ENCODE measurements around the gene ANO5. TPM values are rescaled to one million over a fixed set of nuclear protein-coding genes. Genes with fewer than 3 reads are reported as not detected.

ANO5 gene
- total RNA-seq, 1 experiment from 2014 or later, result not detected

GRCh38 chr11:22203281-22203680 lies 10.4 kb downstream of the ANO5 start:
- Histone ChIP-seq H4K20me1 (ENCODE audit: low read length) (no peaks in the 10 kb centered on the region), H3K36me3 (ENCODE audit: low read depth, low read length) (no peaks in the 10 kb centered on the region), H3K4me1 (ENCODE audit: insufficient read depth, low read length) (no peaks in the 10 kb centered on the region), H3K9ac (ENCODE audit: low read length) (no peak overlapping the region), H3K4me2 (ENCODE audit: low read length) (no peak overlapping the region), H3K27me3 (ENCODE audit: low read length) (no peaks in the 10 kb centered on the region), H3K79me2 (ENCODE audit: low read length) (no peaks in the 10 kb centered on the region), H2AFZ (ENCODE audit: low read length) (no peak overlapping the region), H3K4me3 (ENCODE audit: low read length) (no peak overlapping the region), H3F3A (ENCODE audit: low read length, unreplicated experiment) (no peaks in the 10 kb centered on the region), H3K9me2 (replicated peaks; ENCODE audit: low read length) (no peaks in the 10 kb centered on the region), H3K27ac (ENCODE audit: low read length) (no peak overlapping the region), H3K9me3 (ENCODE audit: low read length) (no peaks in the 10 kb centered on the region)
- CTCF ChIA-PET, result no interaction called here
- intact Hi-C loops (cut with micrococcal nuclease), result no loop called here
- POLR2A ChIA-PET (ENCODE audit: unreplicated experiment), result no interaction called here
- ATAC-seq, result no peak
- TF ChIP-seq EZH2phosphoT487 (IDR thresholded peaks at IDR 0.05; ENCODE audit: borderline replicate concordance, low read length), result no peak
- TF ChIP-seq CTCF (conservative IDR thresholded peaks at IDR 0.05; ENCODE audit: low read depth, low read length), result no peak
- no peak for TF ChIP-seq EZH2 (IDR thresholded peaks at IDR 0.05; ENCODE audit: low read length, unreplicated experiment)
- no TSS peak for BruUV-seq (replicated peaks)
- no peak for DNase-seq

- Histone ChIP-seq H3K9ac (ENCODE audit: low read length) (no peak overlapping the region), H2AFZ (ENCODE audit: low read length) (no peak overlapping the region), H3K4me2 (ENCODE audit: low read length) (no peak overlapping the region), H3K9me3 (ENCODE audit: low read length) (no peaks in the 10 kb centered on the region), H3F3A (ENCODE audit: low read length, unreplicated experiment) (no peaks in the 10 kb centered on the region), H3K9me2 (replicated peaks; ENCODE audit: low read length) (no peaks in the 10 kb centered on the region), H3K79me2 (ENCODE audit: low read length) (no peaks in the 10 kb centered on the region), H3K4me1 (ENCODE audit: insufficient read depth, low read length) (no peaks in the 10 kb centered on the region), H3K27ac (ENCODE audit: low read length) (no peak overlapping the region), H3K36me3 (ENCODE audit: low read depth, low read length) (no peaks in the 10 kb centered on the region), H4K20me1 (ENCODE audit: low read length) (no peaks in the 10 kb centered on the region), H3K4me3 (ENCODE audit: low read length) (no peak overlapping the region), H3K27me3 (ENCODE audit: low read length) (no peaks in the 10 kb centered on the region)
- ATAC-seq (no peak), DNase-seq (no peak)
- ChIA-PET POLR2A (ENCODE audit: unreplicated experiment) (no interaction called here), CTCF (no interaction called here)
- intact Hi-C loops (cut with micrococcal nuclease), result no loop called here
- TF ChIP-seq CTCF (conservative IDR thresholded peaks at IDR 0.05; ENCODE audit: low read depth, low read length) (no peak), EZH2 (IDR thresholded peaks at IDR 0.05; ENCODE audit: low read length, unreplicated experiment) (no peak)
- BruUV-seq (replicated peaks), result no TSS peak
Measured at GRCh38 chr11:22207162-22207561, 14.3 kb downstream of the ANO5 start.

GRCh38 chr11:22208151-22208858 lies 15.4 kb downstream of the ANO5 start:
- Histone ChIP-seq H3K4me2 (ENCODE audit: low read length) (no peak overlapping the region), H3K9ac (ENCODE audit: low read length) (no peak overlapping the region), H2AFZ (ENCODE audit: low read length) (no peak overlapping the region), H3K27ac (ENCODE audit: low read length) (no peak overlapping the region), H3K9me3 (ENCODE audit: low read length) (no peaks in the 10 kb centered on the region), H3K27me3 (ENCODE audit: low read length) (no peaks in the 10 kb centered on the region), H4K20me1 (ENCODE audit: low read length) (no peaks in the 10 kb centered on the region), H3K36me3 (ENCODE audit: low read depth, low read length) (no peaks in the 10 kb centered on the region), H3K9me2 (replicated peaks; ENCODE audit: low read length) (no peaks in the 10 kb centered on the region), H3K4me1 (ENCODE audit: insufficient read depth, low read length) (no peaks in the 10 kb centered on the region), H3K4me3 (ENCODE audit: low read length) (no peak overlapping the region), H3K79me2 (ENCODE audit: low read length) (no peaks in the 10 kb centered on the region), H3F3A (ENCODE audit: low read length, unreplicated experiment) (no peaks in the 10 kb centered on the region)
- intact Hi-C loops (cut with micrococcal nuclease), result no loop called here
- TF ChIP-seq EZH2phosphoT487 (IDR thresholded peaks at IDR 0.05; ENCODE audit: borderline replicate concordance, low read length), result no peak
- DNase-seq (no peak), ATAC-seq (no peak)
- BruUV-seq (replicated peaks), result no TSS peak
- POLR2A ChIA-PET (ENCODE audit: unreplicated experiment), result no interaction called here
- CTCF ChIA-PET, result no interaction called here

Measured in PC-3 (cell line).